ENCODE measurements around the gene MCF2L2.

Gene MCF2L2

GRCh38 chr3:183158113-183158512 is 270.3 kb downstream of the MCF2L2 start:
- DNase-seq, result no peak

DNA sequence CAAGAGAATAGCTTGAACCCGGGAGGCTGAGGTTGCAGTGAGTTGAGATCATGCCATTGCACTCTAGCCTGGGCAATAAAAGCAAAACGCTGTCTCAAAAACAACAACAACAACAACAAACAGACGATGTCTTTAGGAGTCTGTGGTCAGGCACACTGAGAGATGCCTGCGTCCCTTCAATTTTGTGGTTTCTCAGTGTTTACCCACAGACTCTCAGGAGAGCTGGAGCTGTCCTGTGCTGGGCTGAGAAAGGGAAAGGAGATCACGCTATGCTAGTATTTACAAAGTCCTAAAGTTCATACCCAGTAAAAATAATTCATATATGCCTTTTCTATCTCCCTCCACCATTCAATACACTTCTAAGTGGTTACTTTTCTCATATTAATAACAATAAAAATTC is 272.2 kb downstream of the MCF2L2 start:
- no peak for DNase-seq

- DNase-seq, result no peak
Observed at GRCh38 chr3:183155499-183155898, 272.9 kb downstream of the MCF2L2 start.

GRCh38 chr3:183153210-183153950 is 275.0 kb downstream of the MCF2L2 start:
- no peak for DNase-seq

GRCh38 chr3:183151821-183152351 is 276.5 kb downstream of the MCF2L2 start:
- DNase-seq, result no peak

DNA sequence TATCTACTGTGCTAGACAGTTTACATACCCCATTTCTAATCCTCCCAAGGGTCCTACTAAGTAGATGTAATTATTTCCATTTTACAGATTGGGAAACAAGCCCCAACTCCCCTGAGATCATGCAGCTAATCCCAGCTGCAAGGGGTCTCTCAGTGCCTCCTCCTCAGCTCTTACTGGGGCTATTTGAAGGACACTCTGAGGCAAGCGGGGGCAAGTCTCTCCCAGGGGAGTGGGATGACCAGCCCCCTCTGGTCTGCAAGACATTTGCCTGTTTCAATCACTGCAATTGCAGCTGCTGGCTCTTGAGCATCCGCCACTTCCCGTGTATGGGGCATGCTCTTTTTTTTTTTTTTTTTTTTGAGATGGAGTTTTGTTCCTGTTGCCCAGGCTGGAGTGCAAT is 277.3 kb downstream of the MCF2L2 start:
- DNase-seq, result no peak

DNA sequence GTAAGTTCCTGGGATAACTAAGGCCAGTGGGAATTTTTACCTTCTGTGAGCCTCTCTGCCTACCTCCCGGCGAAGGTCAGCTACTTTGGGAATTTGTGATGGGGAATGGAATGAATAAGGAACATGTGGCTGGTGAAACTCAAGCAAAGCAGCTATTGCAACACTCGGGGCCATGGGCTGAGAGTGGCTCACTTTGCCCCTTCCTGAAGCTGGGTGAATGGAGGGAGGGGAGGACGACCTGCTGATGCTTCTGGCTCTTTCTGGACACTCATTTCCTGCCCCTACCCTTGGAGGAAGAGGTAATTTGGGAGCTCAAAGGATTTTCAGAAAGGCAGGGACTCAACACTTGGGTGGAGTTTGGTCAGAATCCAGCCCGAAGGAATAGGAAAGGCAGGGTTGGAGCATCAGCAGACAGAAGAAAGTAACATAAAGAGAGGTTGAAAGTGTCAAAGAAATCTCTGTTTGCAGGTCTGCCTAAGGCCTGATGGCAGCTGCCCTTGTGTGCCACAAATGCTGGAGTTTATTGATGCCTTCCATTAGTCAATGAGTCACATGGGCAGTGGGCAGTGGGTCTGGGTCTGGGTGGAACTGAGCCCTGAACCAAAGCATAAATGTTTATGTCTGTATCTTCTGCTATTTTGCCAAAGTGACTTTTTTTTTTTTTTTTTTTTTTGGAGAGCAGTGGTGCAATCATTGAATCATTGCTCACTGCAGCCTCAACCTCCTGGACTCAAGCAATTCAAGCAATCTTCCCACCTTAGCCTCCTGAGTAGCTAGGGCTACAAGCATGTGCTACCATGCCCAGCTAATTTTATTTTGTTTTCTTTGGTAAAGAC is 278.3 kb downstream of the MCF2L2 start:
- DNase-seq, result no peak

GRCh38 chr3:183148056-183148455 is 280.4 kb downstream of the MCF2L2 start:
- no peak for DNase-seq

DNA sequence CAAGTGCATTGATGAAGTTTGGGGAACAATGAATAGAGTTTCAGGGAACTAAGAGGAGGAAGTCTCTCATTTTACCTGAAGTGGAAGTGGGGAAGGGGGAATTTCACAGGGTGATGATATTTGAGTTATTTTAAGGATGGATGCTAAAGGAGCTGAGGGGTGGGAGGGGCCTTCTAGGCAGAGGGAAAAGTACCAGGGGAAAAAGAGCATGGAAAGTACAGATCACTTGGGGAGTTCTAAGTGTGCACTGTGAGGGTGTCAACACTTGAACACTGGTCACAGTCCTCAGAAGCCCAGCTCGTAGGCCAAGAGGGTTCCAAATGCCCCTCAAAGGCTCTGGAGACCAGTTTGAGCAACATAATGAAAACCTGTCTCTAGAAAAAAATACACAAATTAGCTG is 284.1 kb downstream of the MCF2L2 start:
- no peak for DNase-seq

- no peak for DNase-seq
Observed at GRCh38 chr3:183142199-183142598, 286.2 kb downstream of the MCF2L2 start.

- DNase-seq, result no peak
Observed at GRCh38 chr3:183134844-183135243, 293.6 kb downstream of the MCF2L2 start.

DNA sequence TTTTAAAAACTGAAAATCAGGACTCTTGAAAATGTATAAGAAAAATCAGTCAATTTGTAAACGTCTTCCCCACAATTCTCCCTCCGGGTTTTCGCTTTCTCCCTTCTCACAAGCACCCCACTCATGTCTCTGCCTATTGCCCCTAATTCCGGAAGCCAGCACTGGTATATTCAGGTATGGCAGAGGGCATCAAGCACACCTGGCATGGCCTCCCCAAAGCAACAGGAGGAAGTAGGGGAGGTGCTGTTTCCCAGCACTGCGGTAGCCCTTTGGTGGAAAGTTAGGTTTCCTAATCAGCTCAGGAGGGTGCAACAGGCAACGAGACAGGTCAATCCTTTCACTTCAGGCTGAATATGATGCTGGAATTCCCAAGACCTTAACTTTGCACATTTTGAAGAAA is 296.0 kb downstream of the MCF2L2 start:
- DNase-seq, result no peak

GRCh38 chr3:183131735-183132134 is 296.7 kb downstream of the MCF2L2 start:
- no peak for DNase-seq

DNA sequence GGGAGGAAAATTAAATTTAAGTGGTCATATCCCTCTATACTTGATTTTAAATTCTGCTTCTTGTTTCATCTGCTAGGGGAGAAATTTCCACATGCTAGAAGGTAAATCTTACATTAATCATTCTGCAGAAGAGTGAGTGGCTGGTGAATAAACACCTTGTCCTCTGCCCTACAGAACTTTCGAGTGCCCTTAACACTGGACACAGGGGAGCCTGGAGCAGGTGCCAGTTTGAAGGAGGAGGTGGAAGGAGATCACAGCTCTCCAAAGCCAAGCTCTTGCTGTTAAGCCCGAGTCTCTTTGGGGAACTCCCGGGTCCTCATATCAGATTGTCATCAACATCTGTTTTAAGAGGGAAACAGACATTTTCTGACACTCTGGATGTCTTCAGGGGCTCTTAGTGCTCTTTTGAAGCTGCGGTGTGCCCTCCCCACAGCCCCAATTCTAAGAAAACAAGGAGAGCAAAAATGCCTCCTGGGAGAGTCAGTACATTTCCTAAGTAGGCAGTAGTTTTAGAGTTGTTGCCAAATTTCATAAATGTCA is 297.2 kb downstream of the MCF2L2 start:
- no peak for DNase-seq

DNA sequence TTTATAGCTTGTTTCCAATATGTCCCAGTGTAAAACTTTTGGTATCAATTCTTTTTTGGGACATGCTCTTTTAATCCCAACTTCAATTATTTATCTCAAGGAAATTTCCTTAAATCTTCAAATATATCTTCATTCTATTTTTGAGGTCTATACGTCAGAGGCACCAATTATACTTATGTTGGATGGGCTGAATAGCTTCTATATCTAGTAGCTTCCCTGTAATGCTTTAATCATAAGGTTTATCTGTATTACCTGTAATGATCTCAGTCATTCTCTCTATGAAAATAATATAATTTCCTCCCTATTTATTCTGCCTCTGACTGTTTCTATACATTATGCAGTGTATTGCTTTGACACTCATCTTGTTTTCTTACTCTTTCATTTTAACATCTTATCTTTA is 299.2 kb downstream of the MCF2L2 start:
- no peak for DNase-seq

DNA sequence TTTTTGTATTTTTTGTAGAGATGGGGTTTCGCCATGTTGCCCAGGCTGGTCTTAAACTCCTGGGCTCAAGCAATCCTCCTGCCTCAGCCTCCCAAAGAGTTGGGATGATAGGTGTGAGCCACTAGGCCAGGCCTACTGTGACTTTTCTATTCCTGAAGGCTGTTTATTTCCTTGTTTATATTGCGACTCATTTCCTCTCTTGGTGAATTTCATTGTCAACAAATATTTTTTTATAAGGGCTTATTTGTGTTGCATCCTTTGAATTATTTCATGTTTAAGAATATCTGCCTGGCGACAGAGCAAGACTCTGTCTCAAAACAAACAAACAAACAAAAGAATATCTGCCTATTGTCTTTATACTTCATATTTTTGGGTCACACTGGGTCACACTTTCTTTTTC is 299.7 kb downstream of the MCF2L2 start:
- DNase-seq, result no peak
